Stimulated activated CD4-positive, alpha-beta T cell treated with anti-CD3 and anti-CD28 coated beads, Interleukin-4, amount 100 ng/mL, for 48 hours (primary cell): Measurements from ENCODE around the gene TEDDM1.
A peak's percentile ranks its signal among the peaks of the same experiment; 100 is the strongest.
"Not testable (repeated sequence)": the region's sequence is repeated elsewhere in the genome, so short reads cannot be mapped to it uniquely, and the experiment has no call there.

Source experiments
- DNase-seq, 2 donors: peaks; one replicate each; pipeline ENCODE4 v3.0.0-alpha.2; 2020; ENCODE audit warnings: low read depth in 2 of 2

Gene TEDDM1, protein sequence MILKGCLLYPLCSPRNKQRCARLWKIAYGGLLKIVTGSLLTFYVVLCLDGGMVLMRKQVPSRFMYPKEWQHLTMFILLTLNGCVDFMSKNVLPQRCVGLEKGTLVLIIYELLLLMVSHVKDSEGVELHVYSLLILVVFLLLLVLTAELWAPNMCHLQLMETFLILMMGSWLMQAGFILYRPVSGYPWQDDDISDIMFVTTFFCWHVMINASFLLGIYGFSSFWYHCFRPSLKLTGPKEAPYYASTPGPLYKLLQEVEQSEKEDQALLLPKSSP

DNA sequence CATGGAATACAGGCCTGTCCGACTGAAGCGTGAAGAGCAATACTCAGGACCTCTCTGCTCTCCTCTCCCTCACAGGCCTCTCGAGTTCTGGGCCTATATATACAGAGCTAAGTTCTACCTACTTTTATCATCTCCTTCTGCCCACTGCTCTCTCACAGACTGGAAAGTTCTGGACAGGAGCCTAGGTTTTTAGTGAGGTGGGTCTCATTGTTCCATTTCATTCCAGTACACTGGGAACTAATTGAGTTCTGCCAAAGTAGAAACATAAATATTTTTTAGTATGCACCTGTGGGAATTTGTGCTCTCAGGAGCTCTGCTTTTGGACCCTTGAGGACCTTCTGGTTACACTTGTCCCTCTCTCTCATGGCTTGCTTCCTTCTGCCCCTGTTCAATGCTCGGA lies at the start of gene TEDDM1:
TSS of gene TEDDM1 (minus strand) at position 101 of the 400 bp plus-strand sequence. CDS start 182 bp downstream, outside the sequence.
- DNase-seq = no peak

DNA sequence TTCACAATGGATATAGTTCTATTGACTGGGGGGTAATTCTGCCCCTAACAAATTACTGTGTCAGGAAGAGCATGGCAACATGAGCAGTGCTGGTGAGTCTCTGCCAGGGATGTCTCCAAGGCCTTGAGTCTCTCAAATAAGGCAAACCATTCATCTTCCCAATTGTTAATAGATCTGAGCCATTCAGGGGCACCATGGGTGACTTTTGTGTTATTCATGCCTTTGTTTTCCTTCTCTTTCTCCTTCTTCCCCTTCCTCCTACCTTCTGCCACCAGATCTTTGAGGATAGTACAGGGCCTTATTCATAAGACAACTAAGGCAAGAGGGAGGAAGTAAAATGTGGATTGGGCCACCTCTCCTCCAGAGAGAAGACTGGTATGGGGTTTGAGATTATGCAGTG lies 49.6 kb upstream of the TEDDM1 start, which contains the start of gene RGSL1:
TSS of gene RGSL1 (plus strand) at position 60 of the 400 bp plus-strand sequence. CDS start at position 80, 20 bp downstream.
- DNase-seq = no peak

DNA sequence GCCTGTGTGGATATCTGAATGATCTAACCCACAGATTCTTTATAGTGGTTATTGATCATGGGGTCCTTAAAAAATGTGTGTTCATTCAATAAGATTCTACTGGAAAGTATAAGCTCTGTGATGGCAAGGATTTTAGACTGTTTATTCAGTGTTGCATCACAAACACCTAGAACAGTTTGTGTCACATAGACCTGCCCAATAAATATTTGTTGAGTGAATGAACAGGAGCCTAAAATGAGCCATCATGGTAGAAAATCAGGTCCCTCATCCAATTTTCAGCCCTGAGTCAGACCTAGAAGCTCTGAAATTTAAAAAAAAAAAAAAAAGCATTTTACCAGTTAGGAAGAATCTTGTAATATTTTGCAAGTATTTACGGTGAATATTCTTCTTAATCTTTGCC lies 47.2 kb upstream of the TEDDM1 start:
- no peak for DNase-seq

DNA sequence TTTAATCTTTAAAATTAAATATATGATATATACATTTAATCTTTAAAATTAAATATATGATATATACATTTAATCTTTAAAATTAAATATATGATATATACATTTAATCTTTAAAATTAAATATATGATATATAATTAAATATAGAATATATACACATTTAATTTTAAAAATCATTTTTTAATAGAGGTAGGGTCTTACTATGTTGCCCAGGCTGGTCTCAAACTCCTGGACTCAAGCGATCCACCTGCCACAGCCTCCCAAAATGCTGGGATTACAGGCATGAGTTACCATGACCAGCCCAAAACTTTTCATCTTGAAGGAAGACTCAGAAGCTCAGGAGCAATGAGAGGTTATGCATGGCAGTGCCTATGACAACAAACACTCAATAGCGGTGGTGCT lies 46.7 kb upstream of the TEDDM1 start:
- DNase-seq = not testable (repeated sequence)

DNA sequence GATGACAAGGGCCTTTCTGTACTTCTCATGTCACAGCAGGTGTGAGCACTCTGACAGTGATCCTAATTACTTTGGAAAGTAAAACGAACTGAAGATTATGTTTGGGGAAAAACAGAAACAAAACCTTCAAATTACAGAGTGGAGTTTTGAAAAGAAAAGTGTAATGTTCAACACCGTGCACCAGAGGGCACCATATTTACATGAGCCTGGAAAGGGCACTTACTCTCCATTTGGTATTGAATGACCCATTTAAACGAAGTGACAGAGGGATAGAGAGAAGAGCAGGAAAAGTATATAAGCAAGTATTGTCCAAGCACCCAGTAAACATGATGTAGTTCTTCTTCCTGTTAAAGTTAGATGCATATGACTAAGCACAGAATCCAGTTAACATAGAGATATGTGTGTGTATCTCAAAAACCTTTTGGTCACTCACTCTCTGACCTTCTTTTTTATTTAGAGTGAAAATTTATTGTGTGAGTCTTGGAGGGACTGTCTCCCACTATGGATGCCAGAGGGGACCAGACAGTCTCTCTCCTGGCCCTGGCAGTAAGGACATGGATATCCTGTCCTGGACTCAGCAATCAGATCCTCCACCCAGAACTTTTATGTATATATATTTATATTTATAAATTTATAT lies 45.7 kb upstream of the TEDDM1 start:
- no peak for DNase-seq

DNA sequence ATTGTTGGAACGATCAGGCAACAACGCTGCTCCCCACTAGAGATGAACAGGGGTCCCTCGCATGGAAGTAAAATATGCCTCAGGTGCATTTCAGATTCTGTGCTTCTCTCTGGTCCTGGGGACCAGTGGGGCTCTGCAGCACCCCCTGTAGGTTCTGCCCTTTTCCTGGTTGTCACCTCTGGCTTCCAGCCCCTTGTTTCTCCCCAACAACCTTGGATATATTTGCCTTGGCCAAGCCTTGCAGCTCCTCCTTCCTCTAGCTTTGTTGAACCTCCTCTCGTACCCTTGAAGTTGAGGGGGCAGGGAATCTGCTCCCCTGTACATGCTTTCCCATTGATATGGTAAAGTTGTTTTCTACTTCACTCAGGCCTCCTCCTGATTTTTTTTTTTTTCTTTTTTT lies 44.0 kb upstream of the TEDDM1 start:
- DNase-seq = no peak

DNA sequence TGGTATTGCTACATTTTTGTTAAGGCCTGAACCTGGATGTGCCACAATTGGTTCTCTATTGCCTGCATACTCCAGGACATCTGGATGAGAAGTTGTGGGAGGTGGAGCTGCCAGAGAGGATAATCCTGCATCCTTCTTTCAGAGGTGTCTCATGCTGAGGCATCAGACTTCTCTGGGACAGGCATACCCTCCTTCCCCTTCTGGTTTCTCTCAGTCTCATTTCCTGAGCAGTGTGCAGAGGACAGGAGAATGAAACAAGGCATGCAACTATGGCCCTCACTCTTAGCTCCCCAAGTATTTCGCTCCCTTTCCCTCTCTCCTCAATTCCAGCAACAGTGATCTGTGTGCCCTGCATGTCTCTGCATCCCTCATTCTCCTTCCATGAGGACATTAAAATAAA lies 41.9 kb upstream of the TEDDM1 start:
- DNase-seq = no peak

DNA sequence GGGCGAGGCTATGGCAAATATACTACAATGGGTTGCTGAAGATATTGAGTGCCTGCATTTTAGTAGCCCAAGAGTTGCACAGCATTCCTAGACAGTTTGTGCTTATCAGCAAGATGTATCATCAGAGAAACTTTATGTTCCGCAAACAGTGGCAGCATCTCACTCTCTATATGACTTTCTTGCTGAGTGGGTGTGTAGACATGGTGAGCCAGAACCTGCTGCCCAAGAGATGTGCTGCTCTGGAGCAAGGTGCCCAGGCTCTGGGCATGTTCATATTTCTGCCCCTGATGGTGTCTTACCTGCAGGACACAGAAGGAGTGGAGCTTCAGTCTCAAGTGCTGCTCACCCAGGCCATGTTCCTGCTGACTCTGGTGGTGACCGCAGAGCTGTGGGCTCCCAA lies 41.3 kb upstream of the TEDDM1 start:
- no peak for DNase-seq

DNA sequence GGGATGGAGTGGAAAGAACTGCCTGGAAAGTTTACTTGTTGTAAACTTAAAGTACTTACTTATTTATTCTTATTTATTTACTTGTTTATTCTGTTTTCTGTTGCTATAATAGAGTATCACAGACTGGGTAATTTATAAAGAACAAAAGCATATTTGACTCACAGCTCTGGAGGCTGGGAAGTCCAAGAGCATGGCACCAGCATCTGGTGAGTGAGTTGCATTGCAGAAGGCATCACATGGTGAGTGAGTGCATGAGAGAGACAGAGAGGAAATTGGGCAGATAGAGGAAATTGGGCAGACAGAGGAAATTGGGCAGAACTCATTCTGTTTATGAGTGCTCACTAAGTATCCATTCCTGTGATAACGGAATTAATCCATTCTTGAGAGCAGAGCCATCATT lies 37.9 kb upstream of the TEDDM1 start:
- DNase-seq = no peak

DNA sequence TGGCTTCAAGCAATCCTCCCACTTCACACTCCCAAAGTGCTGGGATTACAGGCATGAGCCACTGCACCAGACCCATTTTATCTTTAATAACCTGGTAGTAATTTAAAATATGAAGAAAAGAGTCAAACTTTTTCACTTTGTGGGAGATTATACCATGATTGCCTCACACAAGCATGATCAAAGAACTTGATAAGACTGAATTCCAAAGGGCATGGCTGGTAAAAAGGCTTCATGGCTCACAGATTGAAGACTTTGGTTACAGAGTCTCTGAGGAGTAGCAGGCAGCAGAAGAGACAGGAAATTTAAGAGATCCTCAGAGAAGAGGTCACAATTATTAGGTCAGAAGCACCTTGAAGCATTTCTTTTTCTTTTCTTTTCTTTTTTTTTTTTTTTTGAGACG lies 33.1 kb upstream of the TEDDM1 start:
- no peak for DNase-seq

DNA sequence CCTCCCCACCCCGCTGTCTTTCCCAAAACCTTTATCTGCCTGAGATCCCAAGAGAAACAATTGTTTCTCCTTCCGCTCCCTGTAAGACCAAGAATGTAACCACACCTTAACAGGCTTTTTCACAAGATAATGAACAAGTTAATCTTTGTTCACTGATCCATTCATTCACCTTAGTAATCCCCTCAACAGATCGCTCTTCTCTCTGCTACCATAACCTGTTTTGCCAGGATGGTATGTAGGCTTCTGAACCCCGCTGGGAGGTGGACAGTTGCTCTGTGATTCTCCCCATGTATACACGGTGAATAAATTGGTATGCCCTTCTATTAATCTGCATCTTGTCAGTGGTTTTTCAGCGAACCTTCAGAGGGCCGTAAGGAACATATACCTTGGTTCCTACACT lies 30.8 kb upstream of the TEDDM1 start:
- DNase-seq = no peak

DNA sequence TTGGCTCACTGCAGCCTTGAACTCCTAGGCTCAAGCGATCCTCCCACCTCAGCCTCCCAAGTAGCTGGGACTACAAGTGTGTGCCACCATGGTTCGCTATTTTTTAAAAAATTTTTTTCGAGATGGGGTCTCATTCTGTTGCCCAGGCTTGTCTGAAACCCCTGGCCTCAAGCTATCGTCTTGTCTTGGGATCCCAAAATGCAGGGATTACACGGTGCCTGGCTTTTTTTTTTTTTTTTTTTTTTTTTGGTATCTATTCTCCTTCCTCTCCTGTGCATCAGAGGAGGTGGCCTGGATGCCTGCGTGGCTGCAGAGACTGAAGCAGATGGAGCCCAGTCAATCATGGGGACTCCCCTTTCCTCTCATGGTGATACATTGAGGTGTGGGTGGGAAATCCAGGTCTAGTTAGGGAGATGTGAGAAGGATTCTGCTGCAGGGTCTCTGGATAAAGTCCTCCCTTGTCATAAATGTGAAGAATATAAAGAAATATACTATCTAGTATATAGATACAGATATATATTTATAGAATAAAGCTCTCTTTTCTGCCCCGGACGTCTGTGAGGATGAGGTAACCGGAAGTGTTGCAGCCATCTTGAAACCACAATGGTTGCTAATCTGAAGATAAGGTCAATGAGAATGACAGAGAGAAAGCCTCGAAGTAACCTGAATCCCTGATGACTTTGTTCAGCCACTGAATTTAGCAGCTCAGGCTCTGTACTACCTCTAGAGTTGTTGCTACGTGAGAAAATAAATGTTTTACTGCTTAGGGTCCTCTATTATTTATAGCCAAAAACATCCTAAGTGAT lies 30.0 kb upstream of the TEDDM1 start:
- peak; percentile 17 to 35 for DNase-seq

DNA sequence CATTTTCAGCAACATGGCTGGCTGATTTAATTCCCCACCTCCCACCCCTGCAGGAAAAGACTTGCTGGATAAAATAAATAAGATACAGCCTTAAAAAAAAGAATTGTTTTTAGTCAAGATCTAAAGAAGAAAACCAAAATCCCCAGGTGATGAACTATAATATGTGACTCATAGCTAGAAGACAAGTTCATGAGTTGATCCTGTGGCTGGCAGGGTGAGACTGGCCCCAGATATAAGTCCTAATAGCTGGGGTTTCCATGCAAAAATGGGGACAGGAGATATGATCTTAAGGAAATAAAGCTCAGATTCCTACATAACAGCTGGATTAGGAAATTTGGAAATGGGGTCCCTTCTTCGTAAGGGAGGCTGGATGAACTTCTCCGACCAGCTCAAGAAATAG lies 27.6 kb upstream of the TEDDM1 start:
- no peak for DNase-seq

DNA sequence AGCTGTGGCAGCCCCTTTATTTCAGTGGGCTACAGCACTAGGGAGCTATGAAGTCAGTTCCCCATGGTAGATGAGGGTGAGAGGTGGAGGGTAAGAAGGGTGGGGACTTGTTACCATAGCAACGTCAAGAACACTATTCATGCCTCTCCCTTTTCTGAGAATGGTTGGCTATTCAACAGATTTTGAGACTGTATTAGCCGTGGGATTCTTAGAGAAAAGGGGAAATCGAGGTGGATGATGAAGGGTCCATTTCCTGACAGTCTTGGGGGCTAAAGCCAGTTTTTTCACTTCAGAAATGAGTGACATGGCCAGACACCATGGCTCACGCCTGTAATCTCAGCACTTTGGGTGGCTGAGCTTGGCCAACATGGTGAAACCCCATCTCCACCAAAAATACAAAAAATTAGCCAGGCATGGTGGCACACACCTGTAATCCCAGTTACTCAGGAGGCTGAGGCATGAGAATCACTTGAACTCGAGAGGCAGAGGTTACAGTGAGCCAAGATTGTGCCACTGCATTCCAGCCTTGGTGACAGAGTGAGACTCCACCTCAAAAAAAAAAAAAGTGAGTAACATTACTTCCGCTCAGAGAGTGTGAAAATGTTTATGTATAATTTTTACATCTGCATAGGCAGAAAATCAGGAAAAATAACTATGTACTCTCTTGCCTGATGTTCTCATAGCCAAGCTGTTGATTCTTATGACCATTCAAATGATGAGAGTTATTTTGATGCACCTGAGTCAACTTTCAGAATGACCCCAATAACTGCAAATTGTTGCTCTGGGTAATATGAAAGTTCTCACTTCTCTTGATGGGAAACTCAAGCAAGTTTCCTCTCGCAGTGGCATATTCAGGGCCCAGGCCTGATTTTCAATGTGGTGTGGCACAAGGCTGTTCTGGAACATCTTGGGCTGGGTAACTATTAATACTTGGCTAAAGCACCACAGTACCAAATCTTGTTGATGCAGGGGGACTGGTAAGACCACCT lies 26.3 kb upstream of the TEDDM1 start:
- no peak for DNase-seq

DNA sequence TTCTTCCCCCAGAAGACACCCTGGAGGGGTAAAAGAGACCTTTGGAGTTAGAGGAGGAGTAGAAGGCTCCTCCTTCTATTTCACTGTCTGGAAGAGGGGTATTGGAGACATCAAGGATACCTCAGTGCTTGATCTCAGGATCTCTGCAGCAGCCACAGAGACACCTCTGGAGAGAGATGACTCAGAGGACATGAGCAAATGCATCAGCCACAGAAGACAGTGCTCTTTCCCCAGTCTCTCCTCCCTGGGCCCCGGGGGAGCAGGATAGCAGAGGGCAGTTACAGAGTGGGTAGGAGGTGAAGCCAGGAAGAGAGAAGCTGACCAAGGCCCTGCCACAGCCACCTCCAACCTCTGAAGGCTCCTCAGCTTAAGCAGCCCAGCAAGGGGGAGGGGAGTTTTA lies 15.3 kb upstream of the TEDDM1 start:
- no peak for DNase-seq

DNA sequence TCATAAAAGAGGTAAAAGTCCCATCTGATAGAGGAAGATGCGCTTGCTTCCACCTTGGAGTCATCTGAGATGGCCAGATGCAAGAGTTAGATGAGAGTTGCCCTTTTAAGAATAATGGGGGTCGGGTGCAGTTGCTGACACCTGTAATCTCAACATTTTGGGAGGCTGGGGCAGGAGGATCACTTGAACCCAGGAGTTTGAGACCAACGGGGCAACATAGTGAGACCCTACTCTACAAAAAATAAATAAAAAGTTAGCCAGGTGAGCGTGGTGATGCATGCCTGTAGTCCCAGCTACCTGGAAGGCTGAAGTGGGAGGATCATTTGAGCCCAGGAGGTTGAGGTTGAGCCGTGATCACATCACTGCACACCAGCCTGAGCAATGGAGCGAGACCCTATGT lies 13.5 kb upstream of the TEDDM1 start:
- DNase-seq = no peak

DNA sequence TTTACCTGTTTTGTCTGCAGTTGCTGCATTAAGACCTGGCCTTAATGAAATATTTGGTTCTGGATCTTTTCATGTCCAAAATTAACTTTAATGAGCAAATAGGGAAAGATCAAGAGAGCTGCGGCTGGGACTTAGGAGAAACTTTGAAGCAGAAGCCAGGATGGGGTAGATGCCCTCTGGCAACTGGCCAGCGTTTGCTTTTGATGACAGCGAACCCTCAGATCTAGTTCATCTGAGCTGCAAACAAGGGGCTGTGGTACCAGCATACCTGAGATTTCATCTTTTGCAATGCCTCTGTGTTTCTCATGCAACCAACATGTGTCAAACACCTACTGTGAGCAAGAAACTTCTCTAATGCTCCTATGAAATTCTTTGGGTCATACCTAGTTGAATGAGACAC lies 13.0 kb upstream of the TEDDM1 start:
- no peak for DNase-seq

DNA sequence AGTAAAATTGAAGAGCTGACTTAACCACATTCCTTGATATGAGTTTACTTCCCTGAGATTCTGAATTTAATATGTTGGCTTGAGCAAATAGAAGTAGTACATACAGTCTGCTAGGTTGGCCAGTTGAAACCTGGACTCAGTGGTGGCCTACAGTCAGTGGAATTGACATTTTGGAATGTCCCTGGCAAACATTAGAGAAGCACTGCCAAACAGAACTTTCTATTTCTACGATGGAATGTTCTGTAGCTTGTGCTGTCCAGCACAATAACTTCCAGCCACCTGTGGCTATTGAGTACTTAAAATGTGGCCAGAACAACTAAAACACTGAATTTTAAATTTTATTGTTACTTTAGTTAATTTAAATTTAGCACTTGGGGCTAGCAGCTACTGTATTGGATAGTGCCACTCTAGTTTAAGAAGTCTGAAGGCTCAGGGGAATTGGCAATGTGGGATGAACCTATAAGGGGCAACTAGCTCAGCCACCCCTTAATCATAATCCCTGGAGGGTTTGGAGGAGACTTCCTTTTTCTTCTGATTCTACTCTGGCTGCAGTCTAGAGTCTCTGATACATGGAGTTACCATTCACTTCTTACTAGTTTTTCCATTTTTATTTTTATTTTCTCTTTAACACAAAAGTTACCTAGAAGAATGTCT lies 10.3 kb upstream of the TEDDM1 start:
- no peak for DNase-seq

DNA sequence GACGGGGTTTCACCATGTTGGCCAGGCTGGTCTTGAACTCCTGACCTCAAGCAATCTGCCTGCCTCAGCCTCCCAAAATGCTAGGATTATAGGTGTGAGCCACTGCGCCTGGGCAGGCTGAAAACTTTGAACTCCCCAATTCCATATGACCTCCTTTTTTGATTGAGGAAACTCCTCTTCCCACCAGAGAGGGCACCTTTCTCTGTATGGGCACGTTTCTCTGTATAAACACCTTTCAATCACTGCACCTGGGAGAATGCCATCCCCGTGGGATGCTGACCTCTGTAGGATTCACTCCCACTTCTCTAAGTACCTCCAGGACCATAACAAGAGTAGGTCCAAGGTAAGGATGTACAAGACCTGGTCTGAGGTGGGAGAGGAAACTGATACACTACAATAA lies 9.7 kb upstream of the TEDDM1 start:
- no peak for DNase-seq

DNA sequence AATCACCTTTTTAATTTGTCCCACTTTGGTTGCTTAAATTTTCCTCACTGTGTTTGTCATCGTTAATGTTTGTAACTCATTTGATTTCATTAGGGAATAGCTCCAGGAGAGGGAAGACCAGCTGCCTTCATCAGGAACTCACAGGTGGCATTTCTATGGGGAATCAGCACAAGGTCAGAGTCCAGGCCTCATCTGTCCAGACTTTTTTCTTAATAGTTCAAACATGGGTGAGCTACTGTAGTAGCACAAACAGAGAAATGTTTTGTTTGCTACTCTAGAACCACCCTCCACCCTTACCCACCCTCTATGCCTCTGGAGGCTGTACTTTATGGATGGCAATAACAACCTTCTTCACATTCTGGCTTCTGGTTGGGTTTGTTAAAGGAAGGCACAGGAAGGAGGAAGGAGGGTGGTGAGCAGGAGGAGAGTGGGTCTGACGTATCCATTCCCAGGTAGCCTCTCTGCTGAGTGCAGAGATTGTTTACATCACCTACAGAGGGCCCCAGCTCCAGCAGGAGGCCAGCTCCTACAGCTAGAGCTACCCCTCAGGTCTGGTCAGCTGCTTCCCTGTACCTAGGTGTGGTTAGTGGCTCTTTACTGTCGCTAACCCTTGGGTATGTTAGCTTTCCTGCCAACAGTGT lies 8.1 kb upstream of the TEDDM1 start:
- no peak for DNase-seq

DNA sequence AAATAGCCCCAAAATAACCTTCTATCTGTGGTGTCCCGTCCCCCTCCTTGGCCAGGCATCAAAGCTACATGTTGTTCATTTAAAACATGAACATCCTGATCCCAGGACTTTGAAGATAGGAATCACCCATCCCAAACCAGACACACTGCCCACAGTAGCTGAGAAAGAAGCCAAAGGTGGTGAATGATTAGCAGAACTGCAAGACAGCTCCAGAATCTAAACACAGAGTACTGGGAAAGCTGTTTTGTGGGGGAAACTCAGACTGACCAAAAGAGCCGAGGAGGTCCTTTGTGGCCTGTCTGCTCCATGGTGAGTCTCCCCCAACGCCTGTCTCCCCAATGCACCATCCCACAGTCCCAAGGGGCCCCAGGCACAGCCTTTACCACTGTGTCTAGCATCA lies 7.3 kb upstream of the TEDDM1 start:
- DNase-seq = no peak
